Stimulated activated naive CD4-positive, alpha-beta T cell treated with Interleukin-2 at 50 U/mL for 16 hours (primary cell): ENCODE measurements around the gene STRA8.
"Not testable (repeated sequence)": the region's sequence is repeated elsewhere in the genome, so short reads cannot be mapped to it uniquely, and the experiment has no call there.

ENCODE experiments used
- DNase-seq: peaks from one replicate; lab custom pipeline; 2025; lab: John Stamatoyannopoulos, UW

STRA8 gene

GRCh38 chr7:135204876-135205275, 28.8 kb upstream of the STRA8 start:
- no peak for DNase-seq

DNA sequence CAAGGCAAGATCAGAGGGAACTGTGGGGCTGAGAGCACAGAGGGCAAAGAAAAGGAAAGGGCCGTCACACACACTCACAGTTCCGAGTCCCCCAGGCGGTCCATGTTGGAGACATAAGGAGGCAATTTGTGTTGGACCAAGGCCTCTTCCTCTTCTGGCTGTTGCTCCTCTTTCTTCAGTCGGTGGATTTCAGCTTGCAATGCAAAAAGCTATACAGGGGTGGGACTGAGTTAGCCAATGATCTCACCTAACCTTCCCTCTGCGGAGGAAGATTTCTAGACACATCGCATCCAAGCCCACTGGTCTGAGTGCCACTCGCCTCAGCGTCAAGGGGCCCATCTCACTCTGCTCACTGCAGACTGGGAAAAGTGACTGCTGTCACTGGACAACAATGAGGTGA, 27.8 kb upstream of the STRA8 start:
- DNase-seq, result no peak

GRCh38 chr7:135206941-135207391, 26.7 kb upstream of the STRA8 start:
- no peak for DNase-seq

DNA sequence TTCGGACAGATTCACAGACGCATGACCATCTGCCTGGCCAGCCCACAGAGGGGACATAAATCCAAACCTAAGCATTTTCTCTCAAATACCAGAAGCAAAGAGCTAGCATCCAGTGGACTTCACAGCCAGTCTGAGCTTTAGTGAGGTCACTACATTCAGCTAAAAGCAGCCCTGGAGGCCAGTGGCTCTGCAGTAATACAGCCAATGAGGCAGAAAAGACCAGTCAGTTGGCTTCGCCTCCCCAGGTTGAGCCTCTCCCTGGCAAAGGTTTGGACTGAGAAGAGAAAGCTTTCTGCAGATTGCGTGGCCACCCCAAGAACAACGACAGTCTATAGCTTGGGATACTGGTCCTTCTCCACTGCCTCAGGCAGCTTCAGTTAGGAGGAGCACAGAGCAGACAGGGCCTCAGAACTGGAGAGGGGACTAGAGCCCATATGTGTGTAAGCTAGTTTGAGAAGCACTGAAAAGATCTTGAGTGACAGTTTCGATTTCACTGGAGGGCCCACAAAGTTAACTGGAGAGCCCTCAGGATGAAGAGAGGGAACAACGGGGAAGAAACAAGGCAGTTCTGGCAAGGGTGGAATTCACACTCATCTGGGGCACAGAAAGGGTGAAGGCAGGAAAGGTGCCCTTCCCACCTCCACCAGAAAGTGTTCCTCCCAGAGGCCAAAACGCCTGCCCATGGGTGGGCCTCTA, 26.1 kb upstream of the STRA8 start:
- no peak for DNase-seq

DNA sequence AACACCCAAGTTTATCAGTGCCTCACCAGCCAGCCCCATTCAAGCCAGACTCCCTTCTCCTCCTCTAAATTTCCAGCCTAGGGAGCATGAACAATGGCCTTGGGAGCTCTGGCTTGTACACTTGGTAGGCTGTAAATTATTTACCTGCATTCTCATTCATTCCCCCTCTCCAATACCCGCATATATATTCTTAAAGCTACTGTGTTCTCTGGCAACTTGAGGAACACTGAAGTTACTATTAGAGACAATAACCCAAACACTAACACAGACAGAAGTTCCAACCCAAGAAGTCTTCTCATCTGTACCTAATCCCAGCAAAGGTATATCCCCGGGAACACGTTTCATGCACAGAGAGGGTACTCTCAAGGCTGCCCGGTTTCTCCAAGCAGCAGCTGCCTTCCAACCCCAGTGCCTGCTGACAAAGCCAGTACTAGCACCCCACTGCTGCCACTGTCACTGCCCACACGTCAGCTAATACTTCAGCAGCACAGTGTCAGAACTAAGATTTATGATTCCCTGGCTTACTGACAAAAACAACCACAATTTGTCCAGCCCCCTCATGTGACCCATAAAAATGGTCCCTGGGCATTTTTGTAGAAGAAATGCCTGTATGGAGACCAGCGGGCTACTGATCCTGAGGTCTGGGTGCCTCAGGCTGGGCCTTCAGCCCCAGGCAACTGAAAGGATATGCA, 25.4 kb upstream of the STRA8 start:
- no peak for DNase-seq

DNA sequence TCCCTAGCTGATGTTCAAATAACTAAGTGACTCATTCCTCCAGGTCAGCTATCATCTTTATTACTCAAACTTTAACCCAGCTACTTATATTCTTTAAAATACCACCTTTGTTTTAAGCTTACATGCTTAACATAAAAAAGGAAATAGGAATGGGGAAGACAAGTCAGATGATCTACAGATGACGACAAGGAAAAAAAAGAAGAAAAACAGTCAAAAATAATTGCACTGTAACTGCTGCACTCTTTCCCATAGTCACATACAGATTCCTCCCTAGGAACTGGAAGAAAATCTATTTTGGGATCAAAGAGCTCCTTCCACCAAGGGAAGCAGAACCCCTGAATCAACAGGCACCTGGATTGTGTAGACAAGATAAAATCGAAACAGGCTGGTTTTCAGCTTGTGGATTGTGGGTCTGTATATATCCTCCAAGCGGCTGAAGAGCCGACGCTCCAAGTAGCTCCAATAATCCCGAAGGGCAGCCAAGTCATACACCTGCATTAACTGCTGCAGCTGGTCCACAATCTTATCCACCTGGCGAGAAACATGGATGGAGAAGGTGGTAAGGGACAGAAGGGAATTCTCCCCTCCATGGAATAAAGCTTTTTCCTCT, 24.3 kb upstream of the STRA8 start:
- no peak for DNase-seq

DNA sequence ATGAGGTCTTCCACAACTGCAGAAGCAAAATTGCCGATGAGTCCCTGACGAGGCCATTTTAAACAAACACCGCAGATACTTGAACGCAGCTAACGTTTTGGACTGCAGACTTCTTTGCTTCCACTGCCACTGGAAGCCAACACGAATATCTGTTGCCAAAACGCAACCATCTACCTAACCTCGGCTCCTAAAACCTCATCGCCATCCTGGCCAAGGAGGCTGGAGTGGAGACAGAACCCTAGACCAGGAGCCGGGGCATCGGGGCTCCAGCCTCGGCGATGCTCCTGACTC, 22.8 kb upstream of the STRA8 start:
- DNase-seq, result peak; percentile 40

DNA sequence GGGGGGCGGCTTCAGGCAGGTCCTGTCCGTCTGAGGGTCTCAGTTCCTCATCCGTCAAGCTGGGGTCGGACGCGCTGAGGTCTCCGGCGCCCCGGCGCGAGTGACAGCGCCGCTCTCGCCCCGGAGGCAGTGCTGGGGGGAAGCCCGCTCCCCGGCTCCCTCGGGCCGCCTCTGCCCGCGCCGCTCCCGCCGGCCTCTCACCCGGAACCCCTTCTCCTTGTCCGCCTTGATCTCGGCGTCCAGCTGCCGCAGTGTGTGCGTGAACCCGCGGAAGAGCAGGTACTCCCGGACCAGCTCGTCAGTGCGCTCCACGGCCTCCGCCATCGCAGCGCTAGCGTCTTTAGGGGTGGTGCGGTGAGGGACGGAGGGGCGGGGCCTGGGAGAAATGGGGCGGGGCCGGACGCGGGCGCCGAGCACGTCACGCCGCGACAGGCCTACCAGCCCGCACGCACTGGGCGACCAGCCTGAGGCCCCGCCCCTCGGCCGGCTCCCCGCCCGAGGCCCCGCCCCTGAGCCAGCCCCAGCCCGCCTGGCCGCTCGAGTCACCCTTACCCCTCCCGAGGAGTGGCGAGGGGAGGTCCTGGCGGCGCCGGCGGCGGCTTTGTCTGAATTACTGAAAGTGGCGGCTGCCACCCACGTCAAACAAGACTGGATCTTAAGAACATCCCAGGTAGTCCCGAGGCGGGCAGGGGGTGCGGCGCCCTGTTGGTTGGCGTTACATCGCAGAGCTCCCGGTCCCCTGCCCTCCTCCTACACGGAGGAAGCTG, 22.3 kb upstream of the STRA8 start, which contains the start of gene WDR91:
Gene WDR91, minus strand, starts transcription at position 348 of the 767 bp plus-strand sequence. Its CDS starts 24 bp downstream, at position 324.
- peak; percentile 95 for DNase-seq

- not testable (repeated sequence) for DNase-seq
Measured at GRCh38 chr7:135211946-135212685, 21.5 kb upstream of the STRA8 start.

- no peak for DNase-seq
Measured at GRCh38 chr7:135213831-135214230, 19.8 kb upstream of the STRA8 start.

GRCh38 chr7:135215180-135215579, 18.5 kb upstream of the STRA8 start:
- DNase-seq, result no peak

DNA sequence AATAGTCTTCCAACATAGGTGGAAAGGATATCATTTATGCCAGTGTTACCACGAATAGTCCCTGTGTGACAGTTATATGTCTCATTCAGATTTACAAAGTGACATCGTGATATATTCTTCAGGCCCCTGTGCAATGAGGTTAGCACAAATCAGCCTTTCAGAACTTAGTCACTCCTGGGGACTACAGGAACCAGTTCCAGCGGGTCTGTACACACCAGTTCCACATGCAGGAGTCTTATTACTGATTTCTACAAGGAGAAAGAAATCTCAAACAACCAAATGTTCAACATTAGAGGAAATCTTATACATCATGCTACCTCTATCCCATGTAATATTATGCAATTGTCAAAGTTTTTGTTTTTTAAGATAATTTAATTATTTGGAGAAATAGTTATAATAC, 17.9 kb upstream of the STRA8 start:
- DNase-seq, result no peak

DNA sequence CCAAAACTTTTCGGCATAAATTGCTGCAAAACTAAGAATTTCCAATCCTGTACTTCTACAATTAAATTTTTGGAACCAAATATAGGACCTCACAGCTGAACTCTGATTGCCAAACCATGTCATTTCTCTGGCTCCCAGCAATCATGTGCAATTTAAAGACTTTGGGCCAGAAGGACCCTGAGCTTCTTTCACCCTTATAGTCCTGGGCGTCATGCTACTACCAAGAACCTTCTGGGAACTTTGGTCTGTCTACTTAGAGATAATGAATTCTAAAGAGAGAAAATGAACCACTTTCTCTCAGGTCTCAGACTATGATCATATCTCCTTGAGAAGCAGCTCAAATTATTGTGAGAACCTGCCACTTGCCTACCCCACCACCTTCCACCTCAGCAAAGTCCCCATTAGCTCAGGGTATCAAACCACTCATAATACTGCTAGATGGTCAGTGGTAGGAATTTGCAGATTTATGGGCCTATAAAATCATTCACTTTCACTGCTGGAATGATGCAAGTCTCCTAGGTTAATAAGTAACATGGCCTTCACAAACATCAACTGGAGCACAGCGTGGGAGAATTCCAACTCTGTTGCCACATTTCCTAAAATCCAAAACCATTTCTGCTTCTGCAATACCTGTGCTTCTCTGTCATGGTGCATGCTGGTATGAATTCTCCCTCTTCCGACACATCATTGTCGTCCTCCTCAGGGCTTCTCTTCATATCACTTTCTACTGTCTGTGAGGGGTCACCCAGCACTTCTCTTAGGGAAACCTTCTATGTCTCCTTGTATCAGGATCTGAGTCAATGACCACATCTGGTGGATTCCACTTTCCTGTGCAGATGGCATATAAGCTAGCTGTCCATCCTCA, 15.8 kb upstream of the STRA8 start:
- DNase-seq, result no peak

- no peak for DNase-seq
Measured at GRCh38 chr7:135224027-135224426, 9.6 kb upstream of the STRA8 start.

DNA sequence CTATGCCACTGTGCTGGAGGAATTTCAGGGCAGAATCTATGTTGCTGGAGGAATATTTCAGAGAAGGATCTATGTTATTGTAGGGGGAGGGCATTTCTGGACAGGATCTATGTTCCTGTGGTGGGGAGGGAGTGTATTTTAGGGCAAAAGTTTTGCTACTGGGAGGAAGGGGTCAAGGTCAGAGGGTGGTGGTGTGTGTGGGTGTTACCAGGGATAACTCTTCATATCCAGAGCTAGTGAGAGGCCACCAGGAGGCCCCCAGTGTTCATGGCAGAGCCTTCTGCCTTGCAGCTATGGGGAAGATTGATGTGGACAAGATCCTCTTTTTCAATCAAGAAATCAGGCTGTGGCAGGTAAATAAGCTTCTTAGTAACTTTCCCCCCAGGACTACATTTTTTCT, 2.0 kb upstream of the STRA8 start:
- no peak for DNase-seq

DNA sequence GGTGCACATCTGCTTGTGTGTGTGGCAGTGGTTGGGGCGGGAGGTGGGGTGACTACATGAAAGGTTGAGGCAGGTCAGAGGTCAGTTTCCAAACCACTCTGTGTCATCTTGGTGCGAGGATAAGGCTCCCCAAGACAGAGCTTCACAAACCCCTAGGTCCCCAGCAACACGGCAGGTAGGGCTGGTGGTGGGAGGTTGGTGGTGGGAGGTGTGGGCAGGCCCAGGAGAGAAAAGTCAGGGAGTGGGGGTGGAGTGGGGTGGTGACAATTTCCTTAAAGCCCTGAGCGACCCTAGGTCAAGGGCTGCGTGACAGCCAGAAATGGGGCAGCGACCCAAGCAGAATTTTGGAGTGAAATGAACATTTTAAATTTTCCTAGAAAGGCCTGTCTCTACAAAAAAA, 1.6 kb upstream of the STRA8 start:
- no peak for DNase-seq

DNA sequence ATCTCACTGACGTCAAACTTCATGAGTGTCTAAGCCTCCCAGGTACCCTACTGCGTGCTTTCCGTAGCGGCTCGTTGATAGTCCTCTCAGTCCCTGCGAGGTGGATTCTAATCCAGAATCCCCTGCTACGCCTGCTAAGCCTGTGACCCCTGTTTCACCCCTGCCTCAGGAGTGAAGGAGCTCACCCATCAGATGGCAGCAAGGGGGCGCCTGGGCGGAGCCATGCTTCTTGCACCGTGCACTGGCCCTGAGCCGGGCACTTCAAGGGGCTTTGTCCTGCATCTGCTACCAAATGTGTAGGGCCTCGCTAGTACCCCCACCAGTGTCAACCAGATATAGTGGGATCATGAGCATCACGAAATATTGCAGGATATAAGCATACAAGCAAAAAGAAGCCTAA, 918 bp upstream of the STRA8 start:
- no peak for DNase-seq

- DNase-seq, result not testable (repeated sequence)
Measured at GRCh38 chr7:135234095-135234494, 457 bp downstream of the STRA8 start.

DNA sequence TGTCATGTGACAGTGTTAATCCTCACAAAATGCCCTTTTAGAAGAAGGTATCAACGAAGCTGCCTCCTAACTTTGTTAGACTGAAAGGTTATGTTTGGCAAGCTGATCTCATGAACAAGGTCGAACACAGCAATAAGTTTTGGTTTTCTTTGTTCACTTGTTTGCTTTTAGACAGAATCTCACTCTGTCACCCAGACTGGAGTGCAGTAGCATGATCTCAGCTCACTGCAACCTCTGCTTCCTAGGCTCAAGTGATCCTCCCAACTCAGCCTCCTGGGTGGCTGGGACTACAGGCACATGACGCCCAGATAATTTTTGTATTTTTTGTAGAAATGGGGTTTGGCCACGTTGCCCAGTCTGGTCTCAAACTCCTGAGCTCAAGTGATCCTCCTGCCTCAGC, 1.1 kb downstream of the STRA8 start:
- no peak for DNase-seq

DNA sequence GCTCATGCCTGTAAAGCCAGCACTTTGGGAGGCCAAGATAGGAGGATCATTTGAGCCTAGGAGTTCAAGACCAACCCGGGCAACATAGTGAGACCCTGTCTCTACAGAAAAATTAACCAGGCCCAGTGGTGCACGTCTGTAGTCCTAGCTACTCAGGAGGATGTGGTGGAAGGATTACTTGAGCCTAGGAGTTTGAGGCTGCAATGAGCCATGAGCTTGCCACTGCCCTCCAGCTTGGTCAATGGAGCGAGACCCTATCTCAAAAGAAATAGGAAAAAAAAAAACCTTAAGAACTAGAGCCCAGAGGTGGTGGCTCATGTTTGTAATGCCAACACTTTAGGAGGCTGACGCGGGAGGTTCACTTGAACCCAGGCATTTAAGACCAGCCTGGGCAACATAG, 2.2 kb downstream of the STRA8 start:
- DNase-seq, result no peak

DNA sequence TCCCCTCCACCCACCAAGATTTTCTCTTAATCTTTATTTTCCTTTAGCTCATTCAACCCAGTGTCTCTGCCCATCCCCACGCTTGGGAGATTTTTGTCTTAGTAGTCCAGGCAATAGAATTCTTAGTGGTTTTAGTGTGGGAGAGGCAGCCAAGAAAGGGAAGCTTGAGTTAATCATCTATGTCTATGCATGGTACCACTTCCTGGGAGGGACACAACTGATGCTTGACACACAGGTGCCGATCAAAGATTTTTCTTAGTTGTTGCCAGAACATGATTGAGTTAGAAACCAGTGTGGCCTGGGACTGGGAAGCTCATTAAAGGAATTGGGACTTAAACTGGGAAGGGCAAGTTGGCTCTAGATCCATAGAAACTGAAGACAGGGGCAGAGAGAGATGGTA, 3.1 kb downstream of the STRA8 start:
- DNase-seq, result no peak
